IMR-90 (cell line): ENCODE results near the gene AQP5. TPM values are rescaled to one million over a fixed set of nuclear protein-coding genes. Genes with fewer than 3 reads are reported as not detected.

ENCODE experiments used
- ATAC-seq: fragments of 200-7000 bp; cut with Tn5 transposase; 2 replicates; pipeline ENCODE4 v1.9.1; 2020; ENCODE audit warnings: low read depth, mild to moderate bottlenecking, moderate library complexity
- BruUV-seq: library from RNA; stranded (reverse); fragments of 400-500 nt; replicated peaks from 2 replicates; lab custom pipeline; 2021; lab: Mats Ljungman, UMichigan
- CTCF ChIA-PET: fragments of 300-600 bp; formaldehyde crosslinking; extraction: SDS; loops from one replicate; lab custom pipeline; 2021; ENCODE audit warnings: antibody characterized with exemption; lab: Yijun Ruan, JAX
- POLR2A ChIA-PET: fragments of 300-600 bp; sonication (Branson Sonifier 250); formaldehyde crosslinking; loops from one replicate; lab custom pipeline; 2022; ENCODE audit warnings: antibody characterized with exemption; ENCODE audit not compliant: unreplicated experiment; lab: Charles Lee
- DNase-seq: peaks from one replicate; pipeline ENCODE4 v3.0.0; 2013
- H2AFZ ChIP-seq: replicated peaks from 2 replicates; pipeline ENCODE3; 2013; ENCODE audit warnings: low read length, mild to moderate bottlenecking; ENCODE audit not compliant: poor library complexity
- H2AK5ac ChIP-seq: 2 replicates; pipeline ENCODE4 v1.6.1; 2013; ENCODE audit warnings: low read depth, low read length, inconsistent platforms
- H2AK9ac ChIP-seq: replicated peaks from 2 replicates; pipeline ENCODE3; 2013; ENCODE audit warnings: mild to moderate bottlenecking, low read depth, low read length, moderate library complexity; ENCODE audit not compliant: poor library complexity
- H2BK120ac ChIP-seq: 2 replicates; pipeline ENCODE4 v1.6.1; 2013; ENCODE audit warnings: low read depth, low read length, inconsistent platforms
- H2BK15ac ChIP-seq: 3 replicates; pipeline ENCODE4 v1.6.1; 2013; ENCODE audit warnings: low read depth, low read length, inconsistent platforms
- H2BK20ac ChIP-seq: 2 replicates; pipeline ENCODE4 v1.6.1; 2013; ENCODE audit warnings: low read depth, mild to moderate bottlenecking, inconsistent platforms, low read length, moderate library complexity
- H2BK5ac ChIP-seq: 2 replicates; pipeline ENCODE4 v1.6.1; 2013; ENCODE audit warnings: mild to moderate bottlenecking, low read depth, low read length, inconsistent platforms; ENCODE audit not compliant: poor library complexity, severe bottlenecking
- H3K14ac ChIP-seq: replicated peaks from 2 replicates; pipeline ENCODE4 v1.6.1; 2013; ENCODE audit warnings: low read depth, low read length, inconsistent platforms
- H3K18ac ChIP-seq: 2 replicates; pipeline ENCODE4 v1.6.1; 2013; ENCODE audit warnings: low read depth, low read length, control low read depth
- H3K23ac ChIP-seq: 2 replicates; pipeline ENCODE4 v1.6.1; 2013; ENCODE audit warnings: low read depth, low read length, inconsistent platforms
- H3K27ac ChIP-seq: 2 replicates; pipeline ENCODE4 v1.5.1; 2013; ENCODE audit warnings: mild to moderate bottlenecking, control low read depth, low read length; ENCODE audit not compliant: insufficient read depth
- H3K27me3 ChIP-seq: 2 replicates; pipeline ENCODE4 v1.6.1; 2013; ENCODE audit warnings: low read length; ENCODE audit not compliant: control insufficient read depth, insufficient read depth
- H3K36me3 ChIP-seq: 2 replicates; pipeline ENCODE4 v1.6.1; 2013; ENCODE audit warnings: low read length, mixed read lengths; ENCODE audit not compliant: control insufficient read depth, insufficient read depth
- H3K4ac ChIP-seq: 2 replicates; pipeline ENCODE4 v1.6.1; 2013; ENCODE audit warnings: low read depth, low read length, inconsistent platforms
- H3K4me1 ChIP-seq: 2 replicates; pipeline ENCODE4 v1.6.1; 2013; ENCODE audit warnings: low read length, mixed read lengths; ENCODE audit not compliant: control insufficient read depth, insufficient read depth
- H3K4me2 ChIP-seq: 2 replicates; pipeline ENCODE4 v1.6.1; 2013; ENCODE audit warnings: low read depth, mild to moderate bottlenecking, control low read depth, low read length, moderate library complexity
- H3K4me3 ChIP-seq: 2 replicates; pipeline ENCODE4 v1.5.1; 2013; ENCODE audit warnings: low read depth, mild to moderate bottlenecking, control low read depth, low read length, moderate library complexity; ENCODE audit not compliant: insufficient read depth
- H3K56ac ChIP-seq: 2 replicates; pipeline ENCODE4 v1.6.1; 2013; ENCODE audit warnings: low read length, inconsistent platforms; ENCODE audit not compliant: insufficient read depth; ENCODE audit errors: extremely low read depth
- H3K79me1 ChIP-seq, 2 experiments: 2 replicates each; pipeline ENCODE4 v1.6.1; 2013; ENCODE audit warnings: low read length in 2 of 2, inconsistent platforms in 1 of 2, low read depth in 1 of 2
- H3K9ac ChIP-seq: 2 replicates; pipeline ENCODE4 v1.6.1; 2013; ENCODE audit warnings: low read depth, low read length, control low read depth
- H3K9me1 ChIP-seq: 2 replicates; pipeline ENCODE4 v1.6.1; 2013; ENCODE audit warnings: low read length, inconsistent platforms; ENCODE audit not compliant: insufficient read depth
- H3K9me3 ChIP-seq: 2 replicates; pipeline ENCODE4 v1.6.1; 2013; ENCODE audit warnings: low read length; ENCODE audit not compliant: control insufficient read depth, insufficient read depth
- H4K20me1 ChIP-seq: 2 replicates; pipeline ENCODE4 v1.6.1; 2013; ENCODE audit warnings: low read length, inconsistent platforms; ENCODE audit not compliant: insufficient read depth
- H4K5ac ChIP-seq: 2 replicates; pipeline ENCODE4 v1.6.1; 2013; ENCODE audit warnings: mild to moderate bottlenecking, low read depth, low read length, control low read depth
- H4K8ac ChIP-seq, 2 experiments: 2 replicates each; pipeline ENCODE4 v1.6.1; 2013; ENCODE audit warnings: low read depth in 2 of 2, low read length in 2 of 2, control low read depth in 1 of 2, inconsistent platforms in 1 of 2
- H4K91ac ChIP-seq: 2 replicates; pipeline ENCODE4 v1.6.1; 2013; ENCODE audit warnings: low read depth, low read length, inconsistent platforms; ENCODE audit not compliant: insufficient read depth
- CEBPB ChIP-seq: IDR thresholded peaks from 2 replicates; pipeline ENCODE4 v1.6.1; 2012; ENCODE audit warnings: low read depth, low read length, improper control_type of control experiment
- CHD1 ChIP-seq: IDR thresholded peaks from 2 replicates; pipeline ENCODE4 v1.6.1; 2012; ENCODE audit warnings: low read depth, low read length, improper control_type of control experiment
- CTCF ChIP-seq: conservative IDR thresholded peaks from 2 replicates; pipeline ENCODE4 v1.5.1; 2012; ENCODE audit warnings: mild to moderate bottlenecking, low read depth, low read length, improper control_type of control experiment
- ELK1 ChIP-seq: fragments of 150-350 bp; IDR thresholded peaks from 2 replicates; pipeline ENCODE4 v1.6.1; 2016; ENCODE audit warnings: low read depth, mild to moderate bottlenecking, low read length, moderate library complexity, borderline replicate concordance
- MAFK ChIP-seq: IDR thresholded peaks from 2 replicates; pipeline ENCODE4 v1.6.1; 2012; ENCODE audit warnings: low read depth, low read length, improper control_type of control experiment
- MAZ ChIP-seq: IDR thresholded peaks from 2 replicates; pipeline ENCODE4 v1.6.1; 2012; ENCODE audit warnings: low read depth, mild to moderate bottlenecking, low read length, improper control_type of control experiment, moderate library complexity, borderline replicate concordance
- MXI1 ChIP-seq: IDR thresholded peaks from 2 replicates; pipeline ENCODE4 v1.6.1; 2012; ENCODE audit warnings: low read depth, mild to moderate bottlenecking, low read length, moderate library complexity, borderline replicate concordance
- NFE2L2 ChIP-seq: fragments of 150-350 bp; IDR thresholded peaks from 2 replicates; pipeline ENCODE4 v1.6.1; 2016; ENCODE audit warnings: low read depth, mild to moderate bottlenecking, low read length
- POLR2A ChIP-seq: IDR thresholded peaks from 2 replicates; pipeline ENCODE4 v1.6.1; 2012; ENCODE audit warnings: mild to moderate bottlenecking, low read depth, low read length
- RAD21 ChIP-seq: IDR thresholded peaks from 2 replicates; pipeline ENCODE4 v1.6.1; 2012; ENCODE audit warnings: low read length, improper control_type of control experiment
- RFX5 ChIP-seq: IDR thresholded peaks from 2 replicates; pipeline ENCODE4 v1.8.0; 2012; ENCODE audit warnings: low read depth, mild to moderate bottlenecking, low read length, moderate library complexity
- SMC3 ChIP-seq: fragments of 150-350 bp; IDR thresholded peaks from 2 replicates; pipeline ENCODE4 v1.6.1; 2016; ENCODE audit warnings: low read depth, mild to moderate bottlenecking, antibody characterized with exemption, low read length, moderate library complexity
- WGBS, 2 experiments: methylation state at CpG; one replicate each; pipeline versions ENCODE4 v1.1.5 to v1.1.7; 2013; ENCODE audit warnings: missing lambda C conversion rate in 2 of 2; ENCODE audit not compliant: insufficient read length in 1 of 2; ENCODE audit errors: extremely low coverage in 2 of 2; 5-methylcytosine and 5-hydroxymethylcytosine counted together
- dilution Hi-C: fragments of 300-500 bp; cut with HindIII; formaldehyde crosslinking; loops from one replicate; pipeline ENCODE4 v1.14.3; 2018; ENCODE audit warnings: low sequenced_read_pairs; ENCODE audit not compliant: unreplicated experiment
- in situ Hi-C: fragments of 300-500 bp; cut with MboI; formaldehyde crosslinking; loops from 3 replicates; pipeline ENCODE4 v1.14.3; 2019; ENCODE audit warnings: low sequenced_read_pairs, inconsistent platforms, mixed read lengths
- intact Hi-C: fragments of 100-400 bp; cut with micrococcal nuclease; formaldehyde crosslinking; loops from 2 replicates; pipeline ENCODE4 v1.10.0; 2022
- polyA plus RNA-seq, 3 experiments: library from polyadenylated mRNA; depleted of rRNA; stranded (reverse); fragments of >200 nt; gene quantifications; 2 replicates each; pipeline ENCODE4 v1.2.3, GENCODE V29; 2012; ENCODE audit warnings: low replicate concordance in 1 of 3
- total RNA-seq: library from RNA; depleted of rRNA; stranded (reverse); fragments of >200 nt; gene quantifications from 2 replicates; pipeline ENCODE4 v1.2.3, GENCODE V29; 2012
- TF ChIP-seq, protein P1 (sequence below): fragments of 150-350 bp; IDR thresholded peaks from 2 replicates; pipeline ENCODE4 v1.6.1; 2017; ENCODE audit warnings: mild to moderate bottlenecking, antibody characterized with exemption, low read length, low read depth

The AQP5 gene
- total and polyA plus RNA-seq, 2 of the 4 experiments (the other 2 are of a cell fraction), result not detected

GRCh38 chr12:49912345-49913255, 49.1 kb upstream of the AQP5 start:
- Histone ChIP-seq H3K23ac (no peak overlapping the region), H3K9me3 (no peaks in the 10 kb centered on the region), H3K9ac (no peak overlapping the region), H2BK15ac (no peak overlapping the region), H3K4me3 (no peak overlapping the region), H3K14ac (no peak overlapping the region), H4K5ac (no peak overlapping the region), H3K27ac (no peak overlapping the region), H3K4me1 (peaks cover 7% of the 10 kb centered on the region; the same call in 1 of the 2 replicates), H3K27me3 (peaks cover 15% of the 10 kb centered on the region), H3K79me1 (no peaks in the 10 kb centered on the region), H2BK20ac (no peak overlapping the region), H4K20me1 (no peaks in the 10 kb centered on the region), H2BK5ac (no peak overlapping the region), H2AFZ (no peak overlapping the region), H3K4me2 (no peak overlapping the region), H3K36me3 (no peaks in the 10 kb centered on the region), H3K9me1 (no peaks in the 10 kb centered on the region), H3K4ac (no peak overlapping the region), H2AK5ac (no peak overlapping the region), H4K8ac (no peak overlapping the region), H4K91ac (no peak overlapping the region), H3K56ac (no peak overlapping the region), H2AK9ac (no peak overlapping the region), H3K18ac (no peak overlapping the region), H2BK120ac (no peak overlapping the region)
- CTCF ChIA-PET, result no interaction called here
- WGBS, 2 experiments, result 78% methylated on average over 6 of the region's 16 CpGs; no CpG with 5 or more reads in 1 of the 2 experiments
- in situ Hi-C loops, result no loop called here
- intact Hi-C loops, result no loop called here
- no TSS peak for BruUV-seq
- DNase-seq, result no peak
- no peak for TF ChIP-seq RAD21
- TF ChIP-seq MAFK, result no peak
- TF ChIP-seq POLR2A, result no peak
- TF ChIP-seq RFX5, result no peak
- TF ChIP-seq CHD1, result no peak
- TF ChIP-seq NFE2L2, result no peak
- no peak for TF ChIP-seq SMC3
- TF ChIP-seq ELK1, result no peak
- TF ChIP-seq MXI1, result no peak
- no peak for TF ChIP-seq CTCF
- TF ChIP-seq CEBPB, result no peak
- TF ChIP-seq MAZ, result no peak
- TF ChIP-seq, protein P1, sequence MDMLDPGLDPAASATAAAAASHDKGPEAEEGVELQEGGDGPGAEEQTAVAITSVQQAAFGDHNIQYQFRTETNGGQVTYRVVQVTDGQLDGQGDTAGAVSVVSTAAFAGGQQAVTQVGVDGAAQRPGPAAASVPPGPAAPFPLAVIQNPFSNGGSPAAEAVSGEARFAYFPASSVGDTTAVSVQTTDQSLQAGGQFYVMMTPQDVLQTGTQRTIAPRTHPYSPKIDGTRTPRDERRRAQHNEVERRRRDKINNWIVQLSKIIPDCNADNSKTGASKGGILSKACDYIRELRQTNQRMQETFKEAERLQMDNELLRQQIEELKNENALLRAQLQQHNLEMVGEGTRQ, result no peak
- no peak for ATAC-seq
- dilution Hi-C loops, result no loop called here
- POLR2A ChIA-PET, result no interaction called here
